BE2C (cell line): ENCODE measurements around the gene SFMBT2.
"Not testable (repeated sequence)": the region's sequence is repeated elsewhere in the genome, so short reads cannot be mapped to it uniquely, and the experiment has no call there.

Source experiments
- DNase-seq: peaks from one replicate; pipeline ENCODE4 v3.0.0-alpha.2; 2020
- H3K27me3 ChIP-seq: fragments of 250-450 bp; sonication (Bioruptor Pico); 2 replicates; pipeline ENCODE4 v1.5.1; 2020; ENCODE audit warnings: mild to moderate bottlenecking
- H3K36me3 ChIP-seq: fragments of 250-450 bp; sonication (Bioruptor Pico); 2 replicates; pipeline ENCODE4 v1.5.1; 2020; ENCODE audit warnings: mild to moderate bottlenecking
- H3K4me1 ChIP-seq: fragments of 250-450 bp; sonication (Bioruptor Pico); 2 replicates; pipeline ENCODE4 v1.5.1; 2020
- H3K4me3 ChIP-seq: 2 replicates; pipeline ENCODE4 v1.5.1; 2011; ENCODE audit warnings: low read depth, low read length
- H3K9me3 ChIP-seq: fragments of 250-450 bp; sonication (Bioruptor Pico); 2 replicates; pipeline ENCODE4 v1.5.1; 2020
- TF ChIP-seq, protein P1 (sequence below): IDR thresholded peaks from 2 replicates; pipeline ENCODE4 v1.5.1; 2012; ENCODE audit warnings: mild to moderate bottlenecking, low read depth, low read length

Gene SFMBT2

DNA sequence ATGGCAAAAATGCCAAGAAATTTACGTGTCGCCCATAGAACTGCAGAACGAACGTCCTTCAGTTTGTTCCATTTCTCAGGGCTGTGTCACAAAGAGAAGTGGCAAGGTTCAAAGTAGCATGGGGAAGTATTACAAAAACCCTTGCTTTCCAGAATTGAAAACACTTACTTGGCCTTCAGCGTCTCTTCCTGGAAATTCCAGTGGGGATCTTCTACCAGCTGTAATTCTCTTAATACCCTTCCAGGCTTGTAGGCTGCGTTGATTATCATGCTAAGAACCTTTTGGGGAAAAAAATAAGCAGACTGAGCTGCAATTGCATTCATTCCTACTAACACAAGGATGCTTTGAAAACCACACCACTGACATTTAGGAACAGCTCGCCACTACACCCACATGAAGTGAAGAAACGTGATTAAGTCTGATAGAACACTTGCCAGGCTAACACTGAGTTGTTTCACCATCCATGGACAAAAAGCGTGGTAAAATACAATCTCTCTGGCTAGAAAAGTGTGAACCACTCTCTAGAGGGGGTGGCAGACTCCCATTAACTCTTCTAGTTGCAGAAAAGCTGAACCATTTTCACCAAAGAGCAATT lies 222.3 kb downstream of the SFMBT2 start:
- no peak for DNase-seq
- TF ChIP-seq, protein P1, sequence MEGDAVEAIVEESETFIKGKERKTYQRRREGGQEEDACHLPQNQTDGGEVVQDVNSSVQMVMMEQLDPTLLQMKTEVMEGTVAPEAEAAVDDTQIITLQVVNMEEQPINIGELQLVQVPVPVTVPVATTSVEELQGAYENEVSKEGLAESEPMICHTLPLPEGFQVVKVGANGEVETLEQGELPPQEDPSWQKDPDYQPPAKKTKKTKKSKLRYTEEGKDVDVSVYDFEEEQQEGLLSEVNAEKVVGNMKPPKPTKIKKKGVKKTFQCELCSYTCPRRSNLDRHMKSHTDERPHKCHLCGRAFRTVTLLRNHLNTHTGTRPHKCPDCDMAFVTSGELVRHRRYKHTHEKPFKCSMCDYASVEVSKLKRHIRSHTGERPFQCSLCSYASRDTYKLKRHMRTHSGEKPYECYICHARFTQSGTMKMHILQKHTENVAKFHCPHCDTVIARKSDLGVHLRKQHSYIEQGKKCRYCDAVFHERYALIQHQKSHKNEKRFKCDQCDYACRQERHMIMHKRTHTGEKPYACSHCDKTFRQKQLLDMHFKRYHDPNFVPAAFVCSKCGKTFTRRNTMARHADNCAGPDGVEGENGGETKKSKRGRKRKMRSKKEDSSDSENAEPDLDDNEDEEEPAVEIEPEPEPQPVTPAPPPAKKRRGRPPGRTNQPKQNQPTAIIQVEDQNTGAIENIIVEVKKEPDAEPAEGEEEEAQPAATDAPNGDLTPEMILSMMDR, result no peak
- Histone ChIP-seq H3K9me3 (no peaks in the 10 kb centered on the region), H3K36me3 (0 out of 2 replicates have a peak, but pooled peaks cover 5% of the 10 kb centered on the region), H3K27me3 (no peaks in the 10 kb centered on the region), H3K4me1 (no peaks in the 10 kb centered on the region), H3K4me3 (no peak overlapping the region)

GRCh38 chr10:7186387-7187018 lies 224.3 kb downstream of the SFMBT2 start:
- H3K36me3 ChIP-seq, result 0 out of 2 replicates have a peak, but pooled peaks cover 5% of the 10 kb centered on the region
- no peak overlapping the region for H3K4me3 ChIP-seq
- H3K27me3 ChIP-seq, result no peaks in the 10 kb centered on the region
- TF ChIP-seq, protein P1, result no peak
- no peak for DNase-seq
- no peaks in the 10 kb centered on the region for H3K4me1 ChIP-seq
- H3K9me3 ChIP-seq, result no peaks in the 10 kb centered on the region

DNA sequence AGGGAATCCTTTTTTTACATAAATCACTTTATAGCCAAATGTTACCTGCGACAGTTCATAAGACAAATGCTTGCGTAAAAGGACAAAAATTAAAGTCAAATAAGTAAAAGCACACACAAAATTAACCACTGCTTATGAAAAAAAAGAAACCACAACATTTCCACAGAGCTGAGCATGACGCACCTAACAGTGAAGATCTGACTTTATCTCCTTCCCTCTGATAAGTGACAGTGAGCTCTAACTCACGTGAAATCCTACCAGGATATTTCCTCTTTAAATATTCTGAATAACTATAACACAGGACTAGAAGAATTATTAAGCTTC lies 225.5 kb downstream of the SFMBT2 start:
- no peak overlapping the region for H3K4me3 ChIP-seq
- 0 out of 2 replicates have a peak, but pooled peaks cover under 1% of the 10 kb centered on the region for H3K36me3 ChIP-seq
- no peaks in the 10 kb centered on the region for H3K4me1 ChIP-seq
- no peaks in the 10 kb centered on the region for H3K9me3 ChIP-seq
- TF ChIP-seq, protein P1, result no peak
- no peaks in the 10 kb centered on the region for H3K27me3 ChIP-seq
- no peak for DNase-seq

DNA sequence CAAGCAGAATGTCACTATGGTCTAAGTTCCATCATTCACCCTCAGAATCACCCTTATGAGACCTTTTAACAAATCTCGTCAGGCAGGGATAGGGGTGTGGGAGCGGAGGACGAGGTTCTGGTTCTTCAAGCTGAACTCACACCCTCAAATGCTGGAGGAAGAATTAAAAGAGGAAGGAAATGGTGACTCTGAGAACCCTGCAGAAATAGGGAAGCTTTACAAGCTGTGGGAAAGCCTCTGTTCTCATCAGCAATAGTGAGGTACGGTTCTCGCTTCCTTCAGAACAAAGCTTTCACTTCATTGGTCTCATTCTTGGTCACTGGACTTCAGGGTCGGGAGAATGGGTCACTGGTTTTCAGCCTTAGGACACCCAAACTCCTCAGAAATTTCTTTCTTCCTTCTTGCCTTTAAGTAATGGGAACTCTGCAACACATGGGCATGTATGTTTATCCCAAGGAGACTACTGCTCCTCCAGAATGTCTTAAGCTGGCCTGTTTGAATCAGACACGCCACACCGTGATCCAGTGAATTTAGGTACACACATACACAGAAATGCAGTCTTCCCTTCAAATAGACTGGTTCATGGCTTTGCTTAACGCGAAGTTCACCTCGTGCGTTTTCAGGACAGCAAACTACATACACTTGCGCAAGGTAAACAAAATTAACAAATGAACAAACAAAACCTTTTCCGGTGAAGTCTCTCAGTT lies 226.0 kb downstream of the SFMBT2 start:
- no peak for DNase-seq
- Histone ChIP-seq H3K9me3 (no peaks in the 10 kb centered on the region), H3K36me3 (no peaks in the 10 kb centered on the region), H3K4me3 (no peak overlapping the region), H3K27me3 (no peaks in the 10 kb centered on the region), H3K4me1 (no peaks in the 10 kb centered on the region)
- TF ChIP-seq, protein P1, result no peak

DNA sequence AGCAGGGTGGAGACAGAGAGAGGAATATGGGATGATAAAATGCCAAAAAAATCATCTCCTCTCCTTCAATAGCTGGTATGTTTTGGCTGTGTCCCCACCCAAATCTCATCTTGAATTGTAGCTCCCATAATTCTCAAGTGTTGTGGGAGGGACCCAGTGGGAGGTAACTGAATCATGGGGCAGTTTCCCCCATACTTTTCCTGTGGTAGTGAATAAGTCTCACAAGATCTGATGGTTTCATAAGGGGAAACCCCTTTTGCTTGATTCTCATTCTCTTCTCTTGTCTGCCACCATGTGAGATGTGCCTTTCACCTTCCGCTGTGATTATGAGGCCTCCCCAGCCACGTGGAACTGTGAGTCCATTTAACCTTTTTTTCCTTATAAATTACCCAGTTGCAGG lies 226.7 kb downstream of the SFMBT2 start:
- not testable (repeated sequence) for H3K4me3 ChIP-seq, H3K36me3 ChIP-seq, DNase-seq, H3K9me3 ChIP-seq, H3K4me1 ChIP-seq, H3K27me3 ChIP-seq

- H3K36me3 ChIP-seq, H3K4me1 ChIP-seq, DNase-seq, H3K27me3 ChIP-seq, H3K4me3 ChIP-seq, H3K9me3 ChIP-seq: not testable (repeated sequence)
Measured at GRCh38 chr10:7182327-7182726, 228.5 kb downstream of the SFMBT2 start.

GRCh38 chr10:7181420-7181819 lies 229.4 kb downstream of the SFMBT2 start:
- no peak for DNase-seq
- no peaks in the 10 kb centered on the region for H3K4me1 ChIP-seq
- H3K4me3 ChIP-seq, result no peak overlapping the region
- H3K36me3 ChIP-seq, result no peaks in the 10 kb centered on the region
- H3K27me3 ChIP-seq, result no peaks in the 10 kb centered on the region
- TF ChIP-seq, protein P1, result no peak
- no peaks in the 10 kb centered on the region for H3K9me3 ChIP-seq
